Hepatocyte (in vitro differentiated cells): ENCODE measurements around the gene SNRNP70.

Source experiments
- EZH2 ChIP-seq: fragments of 200-600 bp; sonication (generic); IDR thresholded peaks from 2 replicates; pipeline ENCODE4 v1.6.1; 2016; ENCODE audit warnings: antibody characterized with exemption, mild to moderate bottlenecking, borderline replicate concordance
- TF ChIP-seq, protein P1 (sequence below): fragments of 200-600 bp; sonication (generic); IDR thresholded peaks from 2 replicates; pipeline ENCODE4 v1.5.1; 2016; ENCODE audit warnings: antibody characterized with exemption, mild to moderate bottlenecking; ENCODE audit not compliant: poor library complexity

- TF ChIP-seq EZH2: no peak
- TF ChIP-seq, protein P1, sequence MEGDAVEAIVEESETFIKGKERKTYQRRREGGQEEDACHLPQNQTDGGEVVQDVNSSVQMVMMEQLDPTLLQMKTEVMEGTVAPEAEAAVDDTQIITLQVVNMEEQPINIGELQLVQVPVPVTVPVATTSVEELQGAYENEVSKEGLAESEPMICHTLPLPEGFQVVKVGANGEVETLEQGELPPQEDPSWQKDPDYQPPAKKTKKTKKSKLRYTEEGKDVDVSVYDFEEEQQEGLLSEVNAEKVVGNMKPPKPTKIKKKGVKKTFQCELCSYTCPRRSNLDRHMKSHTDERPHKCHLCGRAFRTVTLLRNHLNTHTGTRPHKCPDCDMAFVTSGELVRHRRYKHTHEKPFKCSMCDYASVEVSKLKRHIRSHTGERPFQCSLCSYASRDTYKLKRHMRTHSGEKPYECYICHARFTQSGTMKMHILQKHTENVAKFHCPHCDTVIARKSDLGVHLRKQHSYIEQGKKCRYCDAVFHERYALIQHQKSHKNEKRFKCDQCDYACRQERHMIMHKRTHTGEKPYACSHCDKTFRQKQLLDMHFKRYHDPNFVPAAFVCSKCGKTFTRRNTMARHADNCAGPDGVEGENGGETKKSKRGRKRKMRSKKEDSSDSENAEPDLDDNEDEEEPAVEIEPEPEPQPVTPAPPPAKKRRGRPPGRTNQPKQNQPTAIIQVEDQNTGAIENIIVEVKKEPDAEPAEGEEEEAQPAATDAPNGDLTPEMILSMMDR: no peak
Measured at GRCh38 chr19:49067554-49067953, 17.7 kb upstream of the SNRNP70 start.
